H9 (cell line): ENCODE results near the gene C21orf58. TPM values are rescaled to one million over a fixed set of nuclear protein-coding genes. Genes with fewer than 3 reads are reported as not detected.

Source experiments
- DNase-seq: peaks from one replicate; pipeline ENCODE4 v3.0.0-alpha.2; 2017
- H2AFZ ChIP-seq: one replicate; pipeline ENCODE4 v1.6.1; 2013; ENCODE audit warnings: mild to moderate bottlenecking, low read length, control low read depth, moderate library complexity
- H2AK5ac ChIP-seq: 2 replicates; pipeline ENCODE4 v1.6.1; 2013; ENCODE audit warnings: low read length, control low read depth, mixed read lengths; ENCODE audit not compliant: insufficient read length
- H2BK120ac ChIP-seq: one replicate; pipeline ENCODE4 v1.6.1; 2013; ENCODE audit warnings: low read depth, mild to moderate bottlenecking, low read length, control low read depth, inconsistent platforms; ENCODE audit not compliant: poor library complexity, severe bottlenecking
- H2BK12ac ChIP-seq: 2 replicates; pipeline ENCODE4 v1.6.1; 2013; ENCODE audit warnings: low read length, control low read depth, mixed read lengths, low read depth; ENCODE audit not compliant: insufficient read length
- H2BK15ac ChIP-seq: 2 replicates; pipeline ENCODE4 v1.6.1; 2013; ENCODE audit warnings: low read depth, low read length, control low read depth
- H2BK20ac ChIP-seq: one replicate; pipeline ENCODE4 v1.6.1; 2013; ENCODE audit warnings: low read depth, mild to moderate bottlenecking, low read length, control low read depth, inconsistent platforms; ENCODE audit not compliant: poor library complexity, severe bottlenecking
- H2BK5ac ChIP-seq: 2 replicates; pipeline ENCODE4 v1.6.1; 2013; ENCODE audit warnings: low read length, control low read depth, mixed read lengths; ENCODE audit not compliant: insufficient read length
- H3K14ac ChIP-seq: 2 replicates; pipeline ENCODE4 v1.6.1; 2013; ENCODE audit warnings: low read length, control low read depth; ENCODE audit not compliant: insufficient read depth
- H3K18ac ChIP-seq: 2 replicates; pipeline ENCODE4 v1.6.1; 2013; ENCODE audit warnings: low read depth, mild to moderate bottlenecking, mixed read lengths, low read length, control low read depth; ENCODE audit not compliant: insufficient read length
- H3K23ac ChIP-seq: 2 replicates; pipeline ENCODE4 v1.6.1; 2013; ENCODE audit warnings: low read length, control low read depth, mixed read lengths, low read depth; ENCODE audit not compliant: insufficient read length
- H3K23me2 ChIP-seq: 2 replicates; pipeline ENCODE4 v1.6.1; 2013; ENCODE audit warnings: low read depth, mild to moderate bottlenecking, mixed read lengths, low read length, control low read depth; ENCODE audit not compliant: insufficient read length, poor library complexity, severe bottlenecking
- H3K27ac ChIP-seq: 2 replicates; pipeline ENCODE4 v1.5.1; 2013; ENCODE audit warnings: low read length, control low read depth, mixed read lengths, low read depth; ENCODE audit not compliant: insufficient read length
- H3K27me3 ChIP-seq: 2 replicates; pipeline ENCODE4 v1.6.1; 2013; ENCODE audit warnings: low read length, control low read depth, inconsistent platforms; ENCODE audit not compliant: insufficient read depth
- H3K4ac ChIP-seq: 2 replicates; pipeline ENCODE4 v1.6.1; 2013; ENCODE audit warnings: low read depth, mild to moderate bottlenecking, control low read depth, inconsistent platforms, low read length, moderate library complexity
- H3K4me1 ChIP-seq: 2 replicates; pipeline ENCODE4 v1.6.1; 2013; ENCODE audit warnings: low read length, control low read depth, inconsistent platforms; ENCODE audit not compliant: insufficient read depth
- H3K4me2 ChIP-seq: 2 replicates; pipeline ENCODE4 v1.6.1; 2013; ENCODE audit warnings: low read length, control low read depth, mixed read lengths; ENCODE audit not compliant: insufficient read length, insufficient read depth
- H3K56ac ChIP-seq: 2 replicates; pipeline ENCODE4 v1.6.1; 2013; ENCODE audit warnings: low read depth, mild to moderate bottlenecking, mixed read lengths, low read length, control low read depth; ENCODE audit not compliant: insufficient read length
- H3K79me1 ChIP-seq: 2 replicates; pipeline ENCODE4 v1.6.1; 2013; ENCODE audit warnings: low read depth, mild to moderate bottlenecking, moderate library complexity, low read length, control low read depth, inconsistent platforms; ENCODE audit not compliant: insufficient read depth, poor library complexity, severe bottlenecking
- H3K79me2 ChIP-seq: 2 replicates; pipeline ENCODE4 v1.6.1; 2013; ENCODE audit warnings: low read length, control low read depth, inconsistent platforms; ENCODE audit not compliant: insufficient read depth
- H3K9ac ChIP-seq: 2 replicates; pipeline ENCODE4 v1.6.1; 2013; ENCODE audit warnings: low read length, control low read depth, mixed read lengths; ENCODE audit not compliant: insufficient read length; ENCODE audit errors: extremely low read depth
- H3K9me3 ChIP-seq: one replicate; pipeline ENCODE4 v1.6.1; 2013; ENCODE audit warnings: low read depth, low read length, inconsistent platforms; ENCODE audit not compliant: control insufficient read depth
- H3T11ph ChIP-seq: one replicate; pipeline ENCODE4 v1.6.1; 2013; ENCODE audit warnings: mild to moderate bottlenecking, low read length, control low read depth, inconsistent platforms
- H4K20me1 ChIP-seq: one replicate; pipeline ENCODE4 v1.6.1; 2013; ENCODE audit not compliant: control insufficient read depth, insufficient read length, insufficient read depth
- H4K5ac ChIP-seq: 2 replicates; pipeline ENCODE4 v1.6.1; 2013; ENCODE audit warnings: low read depth, mild to moderate bottlenecking, mixed read lengths, low read length, control low read depth; ENCODE audit not compliant: insufficient read length
- H4K8ac ChIP-seq: replicated peaks from 2 replicates; pipeline ENCODE4 v1.6.1; 2013; ENCODE audit warnings: low read length, control low read depth, mixed read lengths, low read depth; ENCODE audit not compliant: insufficient read length
- H4K91ac ChIP-seq: 2 replicates; pipeline ENCODE4 v1.6.1; 2013; ENCODE audit warnings: low read depth, mild to moderate bottlenecking, moderate library complexity, mixed read lengths, low read length, control low read depth; ENCODE audit not compliant: insufficient read length
- H3K27ac Mint-ChIP-seq, 3 experiments: 2 replicates in 2 of 3; 3 replicates in 1 of 3; pipeline ENCODE4 v1.8.0; 2020 to 2021; ENCODE audit warnings: mixed read lengths in 3 of 3, mild to moderate bottlenecking in 1 of 3, moderate library complexity in 1 of 3
- H3K27me3 Mint-ChIP-seq: 2 replicates; pipeline ENCODE4 v1.8.0; 2021; ENCODE audit warnings: low read depth, mild to moderate bottlenecking, moderate library complexity, mixed read lengths
- H3K36me3 Mint-ChIP-seq, 3 experiments: 2 replicates in 2 of 3; 3 replicates in 1 of 3; pipeline ENCODE4 v1.8.0; 2020 to 2021; ENCODE audit warnings: low read depth in 3 of 3, mixed read lengths in 3 of 3; ENCODE audit not compliant: insufficient read depth in 1 of 3
- H3K4me1 Mint-ChIP-seq, 2 experiments: 2 replicates each; pipeline ENCODE4 v1.8.0; 2020; ENCODE audit warnings: mixed read lengths in 2 of 2
- H3K4me3 Mint-ChIP-seq, 2 experiments: 2 replicates in 1 of 2; 3 replicates in 1 of 2; pipeline ENCODE4 v1.8.0; 2020 to 2021; ENCODE audit warnings: mild to moderate bottlenecking in 2 of 2, mixed read lengths in 2 of 2, moderate library complexity in 1 of 2
- H3K9me3 Mint-ChIP-seq, 2 experiments: 2 replicates in 1 of 2; 3 replicates in 1 of 2; pipeline ENCODE4 v1.8.0; 2020; ENCODE audit warnings: mild to moderate bottlenecking in 2 of 2, mixed read lengths in 2 of 2, moderate library complexity in 1 of 2
- CTCF ChIP-seq: fragments of 200-600 bp; sonication (generic); conservative IDR thresholded peaks from 3 replicates; pipeline ENCODE4 v1.8.0; 2021; ENCODE audit warnings: antibody characterized with exemption, mild to moderate bottlenecking
- WGBS: extraction: QIAGEN DNeasy Blood & Tissue Kit; methylation state at CpG from one replicate; pipeline ENCODE4 v1.1.7; 2013; ENCODE audit warnings: missing lambda C conversion rate, low lambda C conversion rate, mixed read lengths; ENCODE audit not compliant: insufficient read length; ENCODE audit errors: extremely low coverage; 5-methylcytosine and 5-hydroxymethylcytosine counted together
- total RNA-seq: library from RNA; stranded (reverse); gene quantifications from 2 replicates; pipeline ENCODE4 v1.2.1, GENCODE V29; 2021

The C21orf58 gene
- total RNA-seq, 1 experiment from 2014 or later, result 17.2 TPM

DNA sequence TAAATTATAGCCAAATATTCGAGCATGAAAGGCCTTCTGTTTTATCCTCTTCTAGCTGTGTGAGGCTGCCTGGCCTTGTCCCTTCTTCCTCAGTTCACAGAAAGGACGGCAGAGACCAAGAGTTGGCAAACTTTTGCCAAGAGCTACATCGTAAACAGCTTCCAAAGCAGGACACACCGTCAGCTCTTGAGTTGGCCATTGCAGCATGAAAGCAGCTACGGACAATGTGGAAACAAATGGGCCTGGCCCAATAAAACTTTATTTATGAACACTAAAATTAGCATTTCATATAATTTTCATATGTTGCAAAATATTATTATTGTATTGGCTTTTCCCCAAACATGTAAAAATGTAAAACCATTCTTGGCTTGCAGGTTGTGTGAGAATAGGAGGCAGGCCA lies 10.7 kb downstream of the C21orf58 start:
- Histone ChIP-seq H2BK20ac (no peak overlapping the region), H3K23ac (no peak overlapping the region), H2BK120ac (no peak overlapping the region), H3K27ac (no peak overlapping the region), H3K4me1 (no peaks in the 10 kb centered on the region), H2AK5ac (no peak overlapping the region), H3K9ac (no peak overlapping the region), H3K4me2 (no peak overlapping the region), H2BK12ac (no peak overlapping the region), H2BK15ac (no peak overlapping the region), H3K27me3 (no peaks in the 10 kb centered on the region), H2BK5ac (no peak overlapping the region), H3K79me2 (no peaks in the 10 kb centered on the region), H4K91ac (no peak overlapping the region), H3K56ac (no peak overlapping the region), H4K5ac (no peak overlapping the region), H2AFZ (no peak overlapping the region), H3K9me3 (no peaks in the 10 kb centered on the region), H3T11ph (no peak overlapping the region), H3K4ac (no peak overlapping the region), H3K79me1 (no peaks in the 10 kb centered on the region), H3K18ac (no peak overlapping the region), H4K20me1 (no peaks in the 10 kb centered on the region), H4K8ac (no peak overlapping the region), H3K23me2 (no peaks in the 10 kb centered on the region), H3K14ac (no peak overlapping the region)
- Mint-ChIP-seq H3K27me3 (no peaks in the 10 kb centered on the region), H3K27ac (no peak overlapping the region), H3K9me3 (no peaks in the 10 kb centered on the region), H3K36me3 (peaks cover 11 to 37% (median 37%) of the 10 kb centered on the region in 3 experiments; a peak in 6 of 7 replicates), H3K4me1 (peaks cover 3% of the 10 kb centered on the region in 2 experiments), H3K4me3 (no peak overlapping the region)
- TF ChIP-seq CTCF, result no peak
- DNase-seq, result no peak
- WGBS, result no CpG with 5 or more reads among the region's 5 CpGs
